ENCODE results near the gene DRAXIN.

DRAXIN gene

DNA sequence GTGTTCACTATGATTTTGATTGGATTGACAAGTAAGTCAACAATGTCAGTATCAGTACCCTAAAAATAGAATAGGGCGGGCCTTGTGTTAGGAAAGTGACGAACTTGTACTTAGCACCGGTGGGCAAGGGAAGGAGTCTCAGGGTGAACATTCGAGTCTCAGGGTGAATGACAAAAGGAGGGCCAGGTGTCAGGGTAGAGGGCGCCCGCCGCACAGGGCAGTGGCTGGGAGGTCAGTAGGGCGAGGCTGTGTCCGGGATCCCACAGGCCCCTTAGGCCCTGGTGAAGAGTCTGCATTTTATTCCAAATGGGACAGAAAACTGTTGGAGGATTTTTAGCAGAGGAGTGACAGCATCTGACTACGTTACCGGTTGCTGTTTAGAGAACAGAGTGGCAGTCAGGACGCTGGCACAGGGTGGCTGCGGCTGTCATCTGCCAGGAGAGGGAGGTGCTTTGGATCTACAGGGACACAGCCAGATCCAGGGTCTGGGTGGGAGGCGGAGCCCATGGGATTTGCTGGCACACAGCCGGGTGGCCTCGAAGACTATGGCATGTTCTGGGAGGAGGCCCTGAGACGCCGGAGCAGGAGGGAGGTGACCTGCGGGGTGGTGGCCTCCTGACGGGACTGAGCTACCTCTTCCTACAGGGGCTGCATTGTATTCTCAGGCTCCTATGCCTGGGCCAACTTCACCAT, 55.4 kb downstream of the DRAXIN start (continued):
- TF ChIP-seq GLI2 (tag by site-specific recombination; IDR thresholded peaks at IDR 0.05; ENCODE audit: borderline replicate concordance, low read depth), result no peak
- TF ChIP-seq SALL2 (tag by site-specific recombination; IDR thresholded peaks at IDR 0.05; ENCODE audit: borderline replicate concordance), result no peak
- TF ChIP-seq, protein P1, sequence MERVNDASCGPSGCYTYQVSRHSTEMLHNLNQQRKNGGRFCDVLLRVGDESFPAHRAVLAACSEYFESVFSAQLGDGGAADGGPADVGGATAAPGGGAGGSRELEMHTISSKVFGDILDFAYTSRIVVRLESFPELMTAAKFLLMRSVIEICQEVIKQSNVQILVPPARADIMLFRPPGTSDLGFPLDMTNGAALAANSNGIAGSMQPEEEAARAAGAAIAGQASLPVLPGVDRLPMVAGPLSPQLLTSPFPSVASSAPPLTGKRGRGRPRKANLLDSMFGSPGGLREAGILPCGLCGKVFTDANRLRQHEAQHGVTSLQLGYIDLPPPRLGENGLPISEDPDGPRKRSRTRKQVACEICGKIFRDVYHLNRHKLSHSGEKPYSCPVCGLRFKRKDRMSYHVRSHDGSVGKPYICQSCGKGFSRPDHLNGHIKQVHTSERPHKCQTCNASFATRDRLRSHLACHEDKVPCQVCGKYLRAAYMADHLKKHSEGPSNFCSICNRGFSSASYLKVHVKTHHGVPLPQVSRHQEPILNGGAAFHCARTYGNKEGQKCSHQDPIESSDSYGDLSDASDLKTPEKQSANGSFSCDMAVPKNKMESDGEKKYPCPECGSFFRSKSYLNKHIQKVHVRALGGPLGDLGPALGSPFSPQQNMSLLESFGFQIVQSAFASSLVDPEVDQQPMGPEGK (tag by site-specific recombination; IDR thresholded peaks at IDR 0.05), result no peak

DNA sequence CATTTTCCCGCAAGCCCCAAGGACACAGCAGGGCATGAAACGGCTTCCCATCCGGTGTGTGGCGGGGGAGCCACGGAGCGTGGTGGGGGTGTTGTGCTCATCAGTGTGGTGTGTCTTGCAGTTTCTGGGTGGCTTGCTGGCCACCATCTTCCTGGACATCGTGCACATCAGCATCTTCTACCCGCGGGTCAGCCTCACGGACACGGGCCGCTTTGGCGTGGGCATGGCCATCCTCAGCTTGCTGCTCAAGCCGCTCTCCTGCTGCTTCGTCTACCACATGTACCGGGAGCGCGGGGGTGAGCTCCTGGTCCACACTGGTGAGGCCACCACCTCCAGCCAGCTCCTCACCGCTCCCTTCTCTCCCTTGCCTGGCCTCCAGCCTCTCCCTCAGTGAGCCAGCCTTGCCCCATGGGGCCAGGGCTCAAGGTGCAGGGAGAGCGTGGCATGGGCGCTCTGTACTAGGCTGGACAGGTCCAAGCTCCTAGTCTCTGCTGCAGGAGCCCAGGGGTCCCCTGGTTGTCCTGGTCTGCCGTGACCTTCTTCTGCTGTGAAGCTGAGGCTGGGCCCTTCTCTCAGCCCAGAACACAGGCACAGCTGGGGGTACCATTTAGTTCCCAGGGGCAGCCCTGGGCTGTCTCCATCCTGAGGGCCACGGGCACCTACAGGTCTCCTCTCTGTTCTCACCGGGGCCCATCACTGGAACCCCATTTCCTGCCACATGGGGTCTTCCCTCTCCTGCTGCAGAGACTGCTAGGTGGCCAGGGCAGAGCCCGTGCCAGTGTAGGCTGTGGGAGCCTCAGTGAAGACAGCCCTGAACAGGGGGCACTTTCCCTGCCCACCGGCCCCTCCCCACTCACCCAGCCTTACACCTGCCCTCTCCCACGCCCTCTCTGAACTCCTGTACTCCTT, 57.0 kb downstream of the DRAXIN start:
- H3K4me1 ChIP-seq (ENCODE audit: control insufficient read depth, insufficient read depth, low read length), result no peaks in the 10 kb centered on the region
- no peak overlapping the region for H3K27ac ChIP-seq (ENCODE audit: extremely low read depth, low read depth, low read length)
- no peak overlapping the region for H3K4me3 ChIP-seq (ENCODE audit: low read depth, low read length)
- TF ChIP-seq, protein P2, sequence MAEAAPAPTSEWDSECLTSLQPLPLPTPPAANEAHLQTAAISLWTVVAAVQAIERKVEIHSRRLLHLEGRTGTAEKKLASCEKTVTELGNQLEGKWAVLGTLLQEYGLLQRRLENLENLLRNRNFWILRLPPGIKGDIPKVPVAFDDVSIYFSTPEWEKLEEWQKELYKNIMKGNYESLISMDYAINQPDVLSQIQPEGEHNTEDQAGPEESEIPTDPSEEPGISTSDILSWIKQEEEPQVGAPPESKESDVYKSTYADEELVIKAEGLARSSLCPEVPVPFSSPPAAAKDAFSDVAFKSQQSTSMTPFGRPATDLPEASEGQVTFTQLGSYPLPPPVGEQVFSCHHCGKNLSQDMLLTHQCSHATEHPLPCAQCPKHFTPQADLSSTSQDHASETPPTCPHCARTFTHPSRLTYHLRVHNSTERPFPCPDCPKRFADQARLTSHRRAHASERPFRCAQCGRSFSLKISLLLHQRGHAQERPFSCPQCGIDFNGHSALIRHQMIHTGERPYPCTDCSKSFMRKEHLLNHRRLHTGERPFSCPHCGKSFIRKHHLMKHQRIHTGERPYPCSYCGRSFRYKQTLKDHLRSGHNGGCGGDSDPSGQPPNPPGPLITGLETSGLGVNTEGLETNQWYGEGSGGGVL (tag by site-specific recombination; IDR thresholded peaks at IDR 0.05), result no peak
- TF ChIP-seq, protein P3, sequence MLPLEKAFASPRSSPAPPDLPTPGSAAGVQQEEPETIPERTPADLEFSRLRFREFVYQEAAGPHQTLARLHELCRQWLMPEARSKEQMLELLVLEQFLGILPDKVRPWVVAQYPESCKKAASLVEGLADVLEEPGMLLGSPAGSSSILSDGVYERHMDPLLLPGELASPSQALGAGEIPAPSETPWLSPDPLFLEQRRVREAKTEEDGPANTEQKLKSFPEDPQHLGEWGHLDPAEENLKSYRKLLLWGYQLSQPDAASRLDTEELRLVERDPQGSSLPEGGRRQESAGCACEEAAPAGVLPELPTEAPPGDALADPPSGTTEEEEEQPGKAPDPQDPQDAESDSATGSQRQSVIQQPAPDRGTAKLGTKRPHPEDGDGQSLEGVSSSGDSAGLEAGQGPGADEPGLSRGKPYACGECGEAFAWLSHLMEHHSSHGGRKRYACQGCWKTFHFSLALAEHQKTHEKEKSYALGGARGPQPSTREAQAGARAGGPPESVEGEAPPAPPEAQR (tag by site-specific recombination; IDR thresholded peaks at IDR 0.05), result no peak
- peak; percentile 87 for TF ChIP-seq ZNF335 (tag by site-specific recombination; conservative IDR thresholded peaks at IDR 0.05)
- TF ChIP-seq ZBTB48 (tag by site-specific recombination; IDR thresholded peaks at IDR 0.05), result no peak
- TF ChIP-seq ZNF221 (tag by site-specific recombination; IDR thresholded peaks at IDR 0.05; ENCODE audit: borderline replicate concordance), result no peak
- H3K9me3 ChIP-seq (ENCODE audit: control insufficient read depth, insufficient read depth, low read depth, low read length), result no peaks in the 10 kb centered on the region
- H3K36me3 ChIP-seq (ENCODE audit: control insufficient read depth in 2 of 2, insufficient read depth in 1 of 2, low read length in 2 of 2), result peaks cover 0 to 44% of the 10 kb centered on the region in 2 experiments; a peak in 1 of 3 replicates
- ChIA-PET POLR2A (no interaction called here), CTCF (interaction anchor here (0.7 to 0.9 kb wide), 3 partner anchors 11 to 711 kb away, joined by 3 read pairs; no protein-coding TSS in a partner anchor)

DNA sequence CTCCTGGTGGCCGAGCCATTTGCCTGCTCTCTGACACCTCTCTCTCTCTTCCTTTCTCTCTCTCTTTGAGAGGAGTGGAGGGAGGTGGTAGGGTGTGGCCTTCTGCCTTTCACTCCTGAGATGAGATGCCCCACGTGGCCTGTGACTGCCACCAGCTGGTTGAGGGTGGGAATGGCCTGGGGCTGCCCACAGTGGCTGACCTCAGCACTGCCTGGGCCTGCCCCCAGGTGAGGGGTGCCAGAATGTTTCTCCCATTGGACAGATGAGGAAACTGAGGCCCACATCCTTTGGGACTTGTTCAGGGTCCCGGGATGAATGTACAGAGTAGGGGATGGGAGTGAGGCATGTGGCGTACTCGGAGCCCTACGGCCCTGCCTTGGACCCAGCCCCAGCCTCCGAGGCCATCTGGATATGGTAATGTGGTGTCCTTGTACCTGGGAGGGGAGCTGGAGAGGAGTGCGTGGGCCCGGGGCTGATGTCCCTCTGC, 57.7 kb downstream of the DRAXIN start:
- H3K36me3 ChIP-seq (ENCODE audit: control insufficient read depth in 2 of 2, insufficient read depth in 1 of 2, low read length in 2 of 2), result peaks cover 0 to 44% of the 10 kb centered on the region in 2 experiments; a peak in 1 of 3 replicates
- ChIA-PET CTCF (interaction anchor here (0.7 kb wide), 2 partner anchors 563 to 712 kb away, joined by 3 read pairs; no protein-coding TSS in a partner anchor), POLR2A (no interaction called here)
- H3K4me1 ChIP-seq (ENCODE audit: control insufficient read depth, insufficient read depth, low read length), result no peaks in the 10 kb centered on the region
- no peaks in the 10 kb centered on the region for H3K9me3 ChIP-seq (ENCODE audit: control insufficient read depth, insufficient read depth, low read depth, low read length)
- no peak overlapping the region for H3K4me3 ChIP-seq (ENCODE audit: low read depth, low read length)
- H3K27ac ChIP-seq (ENCODE audit: extremely low read depth, low read depth, low read length), result no peak overlapping the region
- TF ChIP-seq, protein P4, sequence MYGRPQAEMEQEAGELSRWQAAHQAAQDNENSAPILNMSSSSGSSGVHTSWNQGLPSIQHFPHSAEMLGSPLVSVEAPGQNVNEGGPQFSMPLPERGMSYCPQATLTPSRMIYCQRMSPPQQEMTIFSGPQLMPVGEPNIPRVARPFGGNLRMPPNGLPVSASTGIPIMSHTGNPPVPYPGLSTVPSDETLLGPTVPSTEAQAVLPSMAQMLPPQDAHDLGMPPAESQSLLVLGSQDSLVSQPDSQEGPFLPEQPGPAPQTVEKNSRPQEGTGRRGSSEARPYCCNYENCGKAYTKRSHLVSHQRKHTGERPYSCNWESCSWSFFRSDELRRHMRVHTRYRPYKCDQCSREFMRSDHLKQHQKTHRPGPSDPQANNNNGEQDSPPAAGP (tag by site-specific recombination; IDR thresholded peaks at IDR 0.05), result 0 out of 2 replicates have a peak, but pooled peaks have one; percentile 68
- TF ChIP-seq ZNF248 (tag by site-specific recombination; IDR thresholded peaks at IDR 0.05), result no peak
- TF ChIP-seq, protein P5, sequence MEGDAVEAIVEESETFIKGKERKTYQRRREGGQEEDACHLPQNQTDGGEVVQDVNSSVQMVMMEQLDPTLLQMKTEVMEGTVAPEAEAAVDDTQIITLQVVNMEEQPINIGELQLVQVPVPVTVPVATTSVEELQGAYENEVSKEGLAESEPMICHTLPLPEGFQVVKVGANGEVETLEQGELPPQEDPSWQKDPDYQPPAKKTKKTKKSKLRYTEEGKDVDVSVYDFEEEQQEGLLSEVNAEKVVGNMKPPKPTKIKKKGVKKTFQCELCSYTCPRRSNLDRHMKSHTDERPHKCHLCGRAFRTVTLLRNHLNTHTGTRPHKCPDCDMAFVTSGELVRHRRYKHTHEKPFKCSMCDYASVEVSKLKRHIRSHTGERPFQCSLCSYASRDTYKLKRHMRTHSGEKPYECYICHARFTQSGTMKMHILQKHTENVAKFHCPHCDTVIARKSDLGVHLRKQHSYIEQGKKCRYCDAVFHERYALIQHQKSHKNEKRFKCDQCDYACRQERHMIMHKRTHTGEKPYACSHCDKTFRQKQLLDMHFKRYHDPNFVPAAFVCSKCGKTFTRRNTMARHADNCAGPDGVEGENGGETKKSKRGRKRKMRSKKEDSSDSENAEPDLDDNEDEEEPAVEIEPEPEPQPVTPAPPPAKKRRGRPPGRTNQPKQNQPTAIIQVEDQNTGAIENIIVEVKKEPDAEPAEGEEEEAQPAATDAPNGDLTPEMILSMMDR (tag by site-specific recombination; IDR thresholded peaks at IDR 0.05), result peak; percentile 30; the same call in 1 of the 2 replicates
- no peak for TF ChIP-seq MYNN (tag by site-specific recombination; IDR thresholded peaks at IDR 0.05; ENCODE audit: borderline replicate concordance)
- no peak for TF ChIP-seq ZNF302 (tag by site-specific recombination; IDR thresholded peaks at IDR 0.05; ENCODE audit: low read depth)
- no peak for TF ChIP-seq ZNF558 (tag by site-specific recombination; IDR thresholded peaks at IDR 0.05)
- peak; percentile 7; the same call in 1 of the 2 replicates for TF ChIP-seq GLIS1 (tag by site-specific recombination; IDR thresholded peaks at IDR 0.05)
- no peak for TF ChIP-seq SP3 (tag by site-specific recombination; IDR thresholded peaks at IDR 0.05)
- TF ChIP-seq GLI4 (tag by site-specific recombination; IDR thresholded peaks at IDR 0.05), result no peak
- TF ChIP-seq PRDM1 (tag by site-specific recombination; IDR thresholded peaks at IDR 0.05), result peak; percentile 44; the same call in 1 of the 2 replicates
- TF ChIP-seq ZBTB21 (tag by site-specific recombination; IDR thresholded peaks at IDR 0.05), result no peak
- TF ChIP-seq KLF7 (tag by site-specific recombination; IDR thresholded peaks at IDR 0.05; ENCODE audit: borderline replicate concordance), result peak; percentile 38; the same call in 1 of the 2 replicates
- TF ChIP-seq ZNF416 (tag by site-specific recombination; IDR thresholded peaks at IDR 0.05), result no peak

Data from HEK293 (cell line).